ENCODE measurements around the gene RCC2. TPM values are rescaled to one million over a fixed set of nuclear protein-coding genes. Genes with fewer than 3 reads are reported as not detected.
"Not testable (repeated sequence)": the region's sequence is repeated elsewhere in the genome, so short reads cannot be mapped to it uniquely, and the experiment has no call there.

The RCC2 gene
- polyA plus RNA-seq, 1 donor (not counting 4 experiments of a cell fraction or from before 2014, with no cell fraction given): 45.2 TPM

- no peaks in the 10 kb centered on the region for H3K27me3 ChIP-seq (ENCODE audit: control insufficient read depth, extremely low read depth, insufficient read depth, low read length)
- peaks cover 3% of the 10 kb centered on the region for H3K4me1 ChIP-seq (ENCODE audit: control insufficient read depth, extremely low read depth, insufficient read depth, low read length)
- H3K9ac ChIP-seq (ENCODE audit: control insufficient read depth, extremely low read depth, insufficient read depth, low read length): no peak overlapping the region
- TF ChIP-seq, protein P1, sequence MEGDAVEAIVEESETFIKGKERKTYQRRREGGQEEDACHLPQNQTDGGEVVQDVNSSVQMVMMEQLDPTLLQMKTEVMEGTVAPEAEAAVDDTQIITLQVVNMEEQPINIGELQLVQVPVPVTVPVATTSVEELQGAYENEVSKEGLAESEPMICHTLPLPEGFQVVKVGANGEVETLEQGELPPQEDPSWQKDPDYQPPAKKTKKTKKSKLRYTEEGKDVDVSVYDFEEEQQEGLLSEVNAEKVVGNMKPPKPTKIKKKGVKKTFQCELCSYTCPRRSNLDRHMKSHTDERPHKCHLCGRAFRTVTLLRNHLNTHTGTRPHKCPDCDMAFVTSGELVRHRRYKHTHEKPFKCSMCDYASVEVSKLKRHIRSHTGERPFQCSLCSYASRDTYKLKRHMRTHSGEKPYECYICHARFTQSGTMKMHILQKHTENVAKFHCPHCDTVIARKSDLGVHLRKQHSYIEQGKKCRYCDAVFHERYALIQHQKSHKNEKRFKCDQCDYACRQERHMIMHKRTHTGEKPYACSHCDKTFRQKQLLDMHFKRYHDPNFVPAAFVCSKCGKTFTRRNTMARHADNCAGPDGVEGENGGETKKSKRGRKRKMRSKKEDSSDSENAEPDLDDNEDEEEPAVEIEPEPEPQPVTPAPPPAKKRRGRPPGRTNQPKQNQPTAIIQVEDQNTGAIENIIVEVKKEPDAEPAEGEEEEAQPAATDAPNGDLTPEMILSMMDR (optimal IDR thresholded peaks at IDR 0.05 in 1 of 3, IDR thresholded peaks at IDR 0.05 in 1 of 3, conservative IDR thresholded peaks at IDR 0.05 in 1 of 3; ENCODE audit: extremely low read depth in 1 of 3, insufficient read depth in 2 of 3, low read length in 3 of 3): no peak
- no peak for TF ChIP-seq EZH2 (IDR thresholded peaks at IDR 0.05; ENCODE audit: low read length)
- no peak overlapping the region for H2AFZ ChIP-seq (ENCODE audit: control insufficient read depth, low read length)
- H3K27ac ChIP-seq (ENCODE audit: control insufficient read depth, insufficient read depth, low read length): no peak overlapping the region
- DNase-seq (ENCODE audit: low read depth, low spot score) (peak; percentile 73), FAIRE-seq (peak; percentile 83)
- no peak overlapping the region for H3K4me2 ChIP-seq (ENCODE audit: control insufficient read depth, extremely low read depth, insufficient read depth, low read depth, low read length)
- H3K4me3 ChIP-seq (ENCODE audit: control insufficient read depth in 2 of 3, extremely low read depth in 1 of 3, insufficient read depth in 2 of 3, low read depth in 1 of 3, low read length in 3 of 3): no peak overlapping the region
- H3K36me3 ChIP-seq (ENCODE audit: control insufficient read depth in 2 of 2, extremely low read depth in 1 of 2, insufficient read depth in 2 of 2, low read length in 2 of 2): no peaks in the 10 kb centered on the region
- H3K79me2 ChIP-seq (ENCODE audit: control insufficient read depth, insufficient read depth, low read length): no peaks in the 10 kb centered on the region
- no peaks in the 10 kb centered on the region for H3K9me3 ChIP-seq (ENCODE audit: control insufficient read depth, low read depth, low read length)
- dilution Hi-C loops (cut with MboI; ENCODE audit: extremely low pct_ligation_motif_present, low sequenced_read_pairs): no loop called here
- no peaks in the 10 kb centered on the region for H3K9me1 ChIP-seq (ENCODE audit: control insufficient read depth, extremely low read depth, insufficient read depth, low read length)
- no peaks in the 10 kb centered on the region for H4K20me1 ChIP-seq (ENCODE audit: control insufficient read depth, extremely low read depth, insufficient read depth, low read length)
These were observed 36.3 kb upstream of the RCC2 start for GRCh38 chr1:17475752-17476151.

GRCh38 chr1:17474836-17475555 lies 35.5 kb upstream of the RCC2 start:
- H3K4me2 ChIP-seq (ENCODE audit: control insufficient read depth, extremely low read depth, insufficient read depth, low read depth, low read length); H3K9me1 ChIP-seq (ENCODE audit: control insufficient read depth, extremely low read depth, insufficient read depth, low read length); H3K4me3 ChIP-seq (ENCODE audit: control insufficient read depth in 2 of 3, extremely low read depth in 1 of 3, insufficient read depth in 2 of 3, low read depth in 1 of 3, low read length in 3 of 3); H3K27me3 ChIP-seq (ENCODE audit: control insufficient read depth, extremely low read depth, insufficient read depth, low read length); DNase-seq (ENCODE audit: low read depth, low spot score); dilution Hi-C loops (cut with MboI; ENCODE audit: extremely low pct_ligation_motif_present, low sequenced_read_pairs); H3K79me2 ChIP-seq (ENCODE audit: control insufficient read depth, insufficient read depth, low read length); H3K36me3 ChIP-seq (ENCODE audit: control insufficient read depth in 2 of 2, extremely low read depth in 1 of 2, insufficient read depth in 2 of 2, low read length in 2 of 2); H3K4me1 ChIP-seq (ENCODE audit: control insufficient read depth, extremely low read depth, insufficient read depth, low read length); H3K9me3 ChIP-seq (ENCODE audit: control insufficient read depth, low read depth, low read length); H3K27ac ChIP-seq (ENCODE audit: control insufficient read depth, insufficient read depth, low read length); FAIRE-seq; H2AFZ ChIP-seq (ENCODE audit: control insufficient read depth, low read length); H4K20me1 ChIP-seq (ENCODE audit: control insufficient read depth, extremely low read depth, insufficient read depth, low read length); H3K9ac ChIP-seq (ENCODE audit: control insufficient read depth, extremely low read depth, insufficient read depth, low read length): not testable (repeated sequence)

GRCh38 chr1:17472814-17473213 lies 33.3 kb upstream of the RCC2 start:
- Histone ChIP-seq H3K79me2 (ENCODE audit: control insufficient read depth, insufficient read depth, low read length) (no peaks in the 10 kb centered on the region), H3K27me3 (ENCODE audit: control insufficient read depth, extremely low read depth, insufficient read depth, low read length) (no peaks in the 10 kb centered on the region), H3K4me3 (ENCODE audit: control insufficient read depth in 2 of 3, extremely low read depth in 1 of 3, insufficient read depth in 2 of 3, low read depth in 1 of 3, low read length in 3 of 3) (no peak overlapping the region), H3K9me1 (ENCODE audit: control insufficient read depth, extremely low read depth, insufficient read depth, low read length) (no peaks in the 10 kb centered on the region), H3K36me3 (ENCODE audit: control insufficient read depth in 2 of 2, extremely low read depth in 1 of 2, insufficient read depth in 2 of 2, low read length in 2 of 2) (no peaks in the 10 kb centered on the region), H3K9me3 (ENCODE audit: control insufficient read depth, low read depth, low read length) (no peaks in the 10 kb centered on the region), H3K4me1 (ENCODE audit: control insufficient read depth, extremely low read depth, insufficient read depth, low read length) (peaks cover 3% of the 10 kb centered on the region), H2AFZ (ENCODE audit: control insufficient read depth, low read length) (no peak overlapping the region), H3K27ac (ENCODE audit: control insufficient read depth, insufficient read depth, low read length) (no peak overlapping the region), H3K4me2 (ENCODE audit: control insufficient read depth, extremely low read depth, insufficient read depth, low read depth, low read length) (no peak overlapping the region), H3K9ac (ENCODE audit: control insufficient read depth, extremely low read depth, insufficient read depth, low read length) (no peak overlapping the region), H4K20me1 (ENCODE audit: control insufficient read depth, extremely low read depth, insufficient read depth, low read length) (no peaks in the 10 kb centered on the region)
- no peak for DNase-seq (ENCODE audit: low read depth, low spot score)
- TF ChIP-seq, protein P1 (optimal IDR thresholded peaks at IDR 0.05 in 1 of 3, IDR thresholded peaks at IDR 0.05 in 1 of 3, conservative IDR thresholded peaks at IDR 0.05 in 1 of 3; ENCODE audit: extremely low read depth in 1 of 3, insufficient read depth in 2 of 3, low read length in 3 of 3): no peak
- dilution Hi-C loops (cut with MboI; ENCODE audit: extremely low pct_ligation_motif_present, low sequenced_read_pairs): no loop called here
- FAIRE-seq: no peak

Measured in keratinocyte (primary cell).